Activated B cell treated with CpG ODN at 0.5 μM for 24 hours (primary cell): ENCODE results near the gene RASA3. TPM values are rescaled to one million over a fixed set of nuclear protein-coding genes. Genes with fewer than 3 reads are reported as not detected.

Source experiments
- ATAC-seq: fragments of 200-7000 bp; cut with Tn5 transposase; one replicate; pipeline ENCODE4 v1.10.0; 2021; ENCODE audit warnings: low read depth, mild to moderate bottlenecking, moderate library complexity
- CTCF ChIA-PET: fragments of 350-600 bp; sonication (Branson Sonifier 250); formaldehyde crosslinking; loops from one replicate; lab custom pipeline; 2021; ENCODE audit warnings: antibody characterized with exemption; lab: Charles Lee
- POLR2A ChIA-PET: fragments of 350-600 bp; sonication (Branson Sonifier 250); formaldehyde crosslinking; loops from one replicate; lab custom pipeline; 2021; ENCODE audit warnings: antibody characterized with exemption; lab: Charles Lee
- DNase-seq: peaks from one replicate; pipeline ENCODE4 v3.0.0; 2022
- H3K27ac Mint-ChIP-seq: one replicate; pipeline ENCODE4 v1.8.0; 2020; ENCODE audit warnings: mixed read lengths
- H3K27me3 Mint-ChIP-seq: one replicate; pipeline ENCODE4 v1.8.0; 2021; ENCODE audit warnings: mixed read lengths
- H3K36me3 Mint-ChIP-seq: one replicate; pipeline ENCODE4 v1.8.0; 2021; ENCODE audit warnings: low read depth, mixed read lengths
- H3K4me1 Mint-ChIP-seq: one replicate; pipeline ENCODE4 v1.8.0; 2021; ENCODE audit warnings: mixed read lengths
- H3K4me3 Mint-ChIP-seq: one replicate; pipeline ENCODE4 v1.8.0; 2020; ENCODE audit warnings: mild to moderate bottlenecking, mixed read lengths
- H3K9me3 Mint-ChIP-seq: one replicate; pipeline ENCODE4 v1.8.0; 2020; ENCODE audit warnings: mixed read lengths
- CTCF ChIP-seq: fragments of 200-600 bp; IDR thresholded peaks from one replicate; pipeline ENCODE4 v1.8.0; 2022; ENCODE audit warnings: antibody characterized with exemption, mild to moderate bottlenecking
- intact Hi-C: fragments of 100-400 bp; cut with micrococcal nuclease; formaldehyde crosslinking; loops from one replicate; pipeline ENCODE4 v1.15.1; 2024
- total RNA-seq: library from RNA; stranded (reverse); gene quantifications from 2 replicates; pipeline ENCODE4 v1.2.3, GENCODE V29; 2022

RASA3 gene
- total RNA-seq, 1 donor from 2014 or later, result 20.4 TPM

DNA sequence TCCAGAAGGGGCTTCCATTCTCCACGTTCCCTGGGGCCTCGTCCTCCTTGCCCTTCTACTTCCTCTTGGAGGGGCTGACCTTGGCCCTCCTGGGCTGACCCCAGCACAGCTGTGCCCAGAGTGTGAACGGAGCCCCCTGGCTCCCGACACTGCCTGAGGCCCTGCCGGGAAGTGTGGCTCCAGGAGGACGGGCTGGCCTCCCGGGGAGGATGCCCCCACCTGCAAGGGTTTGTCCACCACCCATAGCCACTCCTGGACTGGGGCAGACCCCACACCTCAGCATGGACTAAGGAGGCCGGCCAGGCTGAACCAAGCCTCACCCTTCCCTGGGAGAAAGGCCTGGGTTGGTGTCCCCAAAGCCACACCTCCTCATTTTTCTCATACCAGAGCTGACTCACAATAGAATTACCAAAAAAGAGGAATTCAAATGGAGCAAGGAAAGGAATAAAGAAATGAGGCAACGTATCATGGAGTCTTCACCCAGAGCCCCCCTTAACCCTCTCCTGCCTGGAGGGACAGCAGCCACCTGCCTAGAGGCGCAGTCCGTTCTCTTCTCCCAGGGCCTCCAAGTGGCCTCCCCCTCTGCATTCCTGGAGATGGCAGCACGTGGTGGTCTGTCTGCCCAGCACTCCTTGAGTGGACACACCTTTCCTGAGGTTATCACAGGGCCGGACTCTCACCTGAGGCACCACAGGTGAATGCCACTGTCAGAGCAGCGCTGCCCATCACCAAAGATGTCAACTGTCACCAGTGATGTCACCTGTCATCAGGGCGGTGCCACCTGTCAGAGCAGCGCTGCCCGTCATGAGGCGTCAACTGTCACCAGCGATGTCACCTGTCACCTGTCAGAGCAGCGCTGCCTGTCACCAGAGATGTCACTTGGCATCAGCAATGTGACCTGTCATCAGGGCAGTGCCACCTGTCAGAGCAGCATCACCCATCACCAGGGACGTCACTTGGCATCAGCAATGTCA lies 155.4 kb downstream of the RASA3 start:
- no peak for DNase-seq
- H3K27me3 Mint-ChIP-seq, result no peaks in the 10 kb centered on the region
- intact Hi-C loops, result no loop called here
- ChIA-PET POLR2A (no interaction called here), CTCF (no interaction called here)
- TF ChIP-seq CTCF, result no peak
- H3K9me3 Mint-ChIP-seq, result no peaks in the 10 kb centered on the region
- peaks cover 67% of the 10 kb centered on the region for H3K36me3 Mint-ChIP-seq
- H3K4me3 Mint-ChIP-seq, result no peak overlapping the region
- no peak for ATAC-seq
- H3K4me1 Mint-ChIP-seq, result no peaks in the 10 kb centered on the region
- H3K27ac Mint-ChIP-seq, result no peak overlapping the region

GRCh38 chr13:113975416-113975815 lies 157.0 kb downstream of the RASA3 start:
- Mint-ChIP-seq H3K36me3 (peaks cover 53% of the 10 kb centered on the region), H3K4me3 (no peak overlapping the region), H3K27ac (no peak overlapping the region), H3K4me1 (no peaks in the 10 kb centered on the region), H3K27me3 (no peaks in the 10 kb centered on the region), H3K9me3 (no peaks in the 10 kb centered on the region)
- no peak for DNase-seq
- POLR2A ChIA-PET, result no interaction called here
- CTCF ChIA-PET, result no interaction called here
- no peak for ATAC-seq
- intact Hi-C loops, result no loop called here
- no peak for TF ChIP-seq CTCF

DNA sequence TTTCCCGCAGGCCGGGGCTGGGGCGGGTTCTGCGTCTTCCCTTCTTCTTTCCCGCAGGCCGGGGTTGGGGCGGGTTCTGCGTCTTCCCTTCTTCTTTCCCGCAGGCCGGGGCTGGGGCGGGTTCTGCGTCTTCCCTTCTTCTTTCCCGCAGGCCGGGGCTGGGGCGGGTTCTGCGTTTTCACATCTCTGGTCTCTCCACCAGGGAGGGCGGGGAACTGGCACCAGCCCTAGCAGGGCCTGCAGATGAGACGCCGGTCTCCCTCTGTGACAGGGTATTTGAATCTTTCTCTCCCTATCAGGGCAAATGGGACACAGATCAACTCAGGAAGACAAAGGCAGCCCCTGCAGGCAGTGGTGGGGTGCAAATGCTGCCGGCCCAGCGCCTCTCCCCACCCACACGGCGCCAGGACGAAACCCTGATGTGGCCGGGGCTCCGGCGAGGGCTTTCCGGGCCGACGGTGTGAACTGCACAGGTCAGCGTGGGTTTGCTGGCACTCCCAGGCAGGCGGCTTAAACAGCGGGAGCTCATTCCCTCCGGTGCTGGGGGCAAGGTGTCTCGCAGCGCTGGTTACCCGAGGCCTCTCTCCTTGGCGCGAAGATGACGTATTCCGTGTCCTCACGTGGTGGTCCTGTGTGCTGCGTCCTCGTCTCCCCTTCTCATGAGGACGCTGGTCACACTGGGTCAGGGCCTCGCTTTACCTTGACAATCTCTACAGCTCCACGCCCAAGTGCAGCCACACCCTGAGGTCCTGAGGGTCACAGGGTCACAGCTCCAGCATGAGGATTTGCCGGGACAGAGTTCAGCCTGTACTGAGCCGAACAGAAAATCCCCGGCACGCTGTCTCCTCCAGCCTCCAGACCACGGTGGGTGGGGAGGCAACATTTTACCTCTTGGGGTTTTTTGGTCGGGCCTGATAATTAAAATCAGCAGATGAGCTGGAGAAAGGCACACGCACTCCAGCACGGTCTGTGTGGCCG lies 157.8 kb downstream of the RASA3 start:
- POLR2A ChIA-PET, result no interaction called here
- DNase-seq, result no peak
- H3K4me1 Mint-ChIP-seq, result no peaks in the 10 kb centered on the region
- TF ChIP-seq CTCF, result no peak
- no peaks in the 10 kb centered on the region for H3K9me3 Mint-ChIP-seq
- no peak overlapping the region for H3K27ac Mint-ChIP-seq
- H3K4me3 Mint-ChIP-seq, result no peak overlapping the region
- CTCF ChIA-PET, result no interaction called here
- intact Hi-C loops, result no loop called here
- H3K27me3 Mint-ChIP-seq, result no peaks in the 10 kb centered on the region
- ATAC-seq, result no peak
- peaks cover 45% of the 10 kb centered on the region for H3K36me3 Mint-ChIP-seq

DNA sequence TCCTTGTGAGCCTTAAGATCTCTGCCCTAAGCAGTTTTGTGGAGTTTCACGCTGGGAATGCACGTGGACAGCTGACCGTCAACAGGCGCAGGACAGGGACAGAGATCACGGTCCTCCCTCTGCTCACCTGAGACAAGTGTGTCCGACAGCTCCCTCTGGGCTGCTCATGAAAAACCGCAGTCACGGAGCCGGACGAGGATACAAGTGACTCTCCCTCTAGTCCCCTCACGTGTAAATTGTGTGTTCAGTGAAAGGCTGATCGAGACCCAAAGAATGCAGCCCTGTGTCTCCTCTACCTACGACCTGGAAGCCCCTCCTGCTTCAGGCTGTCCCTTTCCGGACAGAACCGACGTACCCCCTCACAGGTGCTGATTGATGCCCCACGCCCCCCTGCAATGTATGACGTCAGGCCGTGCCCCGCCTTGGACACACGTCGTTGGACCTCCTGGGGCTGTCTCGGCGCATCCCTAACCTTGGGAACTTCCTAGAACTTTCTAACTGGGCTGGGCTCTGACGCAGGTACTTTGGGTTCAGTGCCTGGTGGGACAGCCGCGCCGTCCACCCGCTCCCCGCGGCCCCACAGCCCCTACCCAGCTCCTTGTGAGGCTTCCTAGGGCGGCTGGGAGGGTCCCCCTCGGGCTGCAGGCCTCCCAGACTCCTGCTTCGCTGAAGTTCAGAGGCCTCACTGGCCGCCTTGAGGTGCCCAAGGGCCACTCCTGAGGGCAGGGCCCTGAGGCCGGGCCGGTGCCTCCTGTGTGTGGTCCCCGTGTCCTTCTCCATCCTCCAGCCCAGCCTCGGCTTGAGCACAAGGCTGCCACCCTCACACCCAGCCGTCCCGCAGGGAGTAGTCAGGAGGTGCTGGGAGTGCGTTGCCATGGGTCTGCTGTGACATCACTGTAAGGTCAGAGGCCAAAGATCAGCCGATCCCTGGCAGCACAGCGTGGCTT lies 158.9 kb downstream of the RASA3 start, which contains the start of gene C13orf46:
C13orf46 (minus strand) TSS at position 859 of the 947 bp plus-strand sequence; CDS start at position 780, 79 bp downstream.
- H3K27ac Mint-ChIP-seq, result no peak within 1 kb of the TSS
- intact Hi-C loops, result no loop called here
- ChIA-PET POLR2A (no interaction called here), CTCF (no interaction called here)
- ATAC-seq (no peak), DNase-seq (no peak)
- no peak for TF ChIP-seq CTCF
- H3K36me3 Mint-ChIP-seq, result peaks cover 34% of the 10 kb centered on the region
- no peaks in the 10 kb centered on the region for H3K4me1 Mint-ChIP-seq
- H3K27me3 Mint-ChIP-seq, result no peaks in the 10 kb centered on the region
- no peaks in the 10 kb centered on the region for H3K9me3 Mint-ChIP-seq
- no peak within 1 kb of the TSS for H3K4me3 Mint-ChIP-seq
